A549 (cell line): ENCODE results near the gene LBX2. TPM values are rescaled to one million over a fixed set of nuclear protein-coding genes. Genes with fewer than 3 reads are reported as not detected.

Experiments
- ATAC-seq, 2 experiments: fragments of 200-7000 bp in 1 of 2; fragments of >200 bp in 1 of 2; cut with Nextera tagmentation in 1 of 2; cut with Tn5 transposase in 1 of 2; 3 replicates each; pipeline versions ENCODE4 v1.8.0 to v1.9.1; 2018 to 2020; ENCODE audit warnings: mild to moderate bottlenecking in 1 of 2, moderate library complexity in 1 of 2
- CTCF ChIA-PET: fragments of 300-600 bp; sonication (Branson Sonifier 250); formaldehyde crosslinking; extraction: SDS; loops from one replicate; lab custom pipeline; 2021; ENCODE audit warnings: antibody characterized with exemption, inconsistent platforms; lab: Yijun Ruan, JAX
- POLR2A ChIA-PET: fragments of 350-600 bp; formaldehyde crosslinking; extraction: SDS; loops from one replicate; lab custom pipeline; 2021; ENCODE audit warnings: antibody characterized with exemption, inconsistent platforms; lab: Yijun Ruan, JAX
- DNase-seq, 2 experiments: peaks; one replicate each; pipeline versions ENCODE4 v3.0.0 to v3.0.0-alpha.2; 2011 to 2016; ENCODE audit warnings: low read depth in 1 of 2, low spot score in 1 of 2
- FAIRE-seq: peaks from 2 replicates; lab custom pipeline; 2011; peaks lifted over from hg19 to GRCh38; lab: Jason Lieb, UNC
- H3K27ac ChIP-seq, 2 experiments: fragments of >200 bp; sonication (Bioruptor Twin); formaldehyde crosslinking; 3 replicates each; pipeline ENCODE4 v1.5.1; 2016 to 2017
- H3K4me1 ChIP-seq: fragments of >200 bp; sonication (Bioruptor Twin); formaldehyde crosslinking; 3 replicates; pipeline ENCODE4 v1.6.1; 2016
- H3K4me2 ChIP-seq: fragments of >200 bp; sonication (Bioruptor Twin); formaldehyde crosslinking; 3 replicates; pipeline ENCODE4 v1.6.1; 2016
- H3K4me3 ChIP-seq: fragments of >200 bp; sonication (Bioruptor Twin); formaldehyde crosslinking; 3 replicates; pipeline ENCODE4 v1.5.1; 2016
- H3K9me3 ChIP-seq: fragments of >200 bp; sonication (Bioruptor Twin); formaldehyde crosslinking; 3 replicates; pipeline ENCODE4 v1.6.1; 2016
- ATOH8 ChIP-seq: fragments of 250-450 bp; sonication (Bioruptor Pico); IDR thresholded peaks from 2 replicates; pipeline ENCODE4 v1.5.0; 2020; ENCODE audit warnings: low read depth, mild to moderate bottlenecking, moderate library complexity
- BHLHE40 ChIP-seq: IDR thresholded peaks from 2 replicates; pipeline ENCODE4 v1.6.1; 2012; ENCODE audit warnings: low read depth, low read length, inconsistent platforms
- CBX8 ChIP-seq: fragments of 200-600 bp; sonication (generic); IDR thresholded peaks from 2 replicates; pipeline ENCODE4 v1.6.1; 2016
- CTCF ChIP-seq: fragments of >200 bp; sonication (Bioruptor Twin); formaldehyde crosslinking; IDR thresholded peaks from 3 replicates; pipeline ENCODE4 v1.5.1; 2016
- ELK1 ChIP-seq: fragments of 150-350 bp; IDR thresholded peaks from 2 replicates; pipeline ENCODE4 v1.6.1; 2014; ENCODE audit warnings: low read depth, mild to moderate bottlenecking, low read length
- ESRRA ChIP-seq: fragments of 150-350 bp; IDR thresholded peaks from 2 replicates; pipeline ENCODE4 v1.6.1; 2014; ENCODE audit warnings: mild to moderate bottlenecking, low read length, borderline replicate concordance
- FOSB ChIP-seq: fragments of 250-450 bp; sonication (Bioruptor Pico); IDR thresholded peaks from 2 replicates; pipeline ENCODE4 v1.5.0; 2020; ENCODE audit warnings: mild to moderate bottlenecking, moderate library complexity
- HMGXB4 ChIP-seq: fragments of 250-450 bp; sonication (Bioruptor Pico); IDR thresholded peaks from 2 replicates; pipeline ENCODE4 v1.5.0; 2021; ENCODE audit warnings: mild to moderate bottlenecking, moderate library complexity, borderline replicate concordance
- HOXA7 ChIP-seq: fragments of 250-450 bp; sonication (Bioruptor Pico); IDR thresholded peaks from 2 replicates; pipeline ENCODE4 v1.5.0; 2020; ENCODE audit warnings: mild to moderate bottlenecking, moderate library complexity
- HOXB13 ChIP-seq: fragments of 250-450 bp; sonication (Bioruptor Pico); IDR thresholded peaks from 2 replicates; pipeline ENCODE4 v1.5.0; 2020; ENCODE audit warnings: low read depth, mild to moderate bottlenecking, moderate library complexity
- HOXB5 ChIP-seq: fragments of 250-450 bp; sonication (Bioruptor Pico); IDR thresholded peaks from 2 replicates; pipeline ENCODE4 v1.5.0; 2020; ENCODE audit warnings: mild to moderate bottlenecking, moderate library complexity
- JUN ChIP-seq, 2 experiments: fragments of >200 bp; sonication (Bioruptor Twin); formaldehyde crosslinking; IDR thresholded peaks; 2 replicates in 1 of 2; 3 replicates in 1 of 2; pipeline ENCODE4 v1.6.1; 2016 to 2017
- JUNB ChIP-seq: fragments of >200 bp; sonication (Bioruptor Twin); formaldehyde crosslinking; IDR thresholded peaks from 2 replicates; pipeline ENCODE4 v1.6.1; 2016
- KDM5A ChIP-seq: fragments of 200-600 bp; sonication (generic); IDR thresholded peaks from 2 replicates; pipeline ENCODE4 v1.6.1; 2016; ENCODE audit warnings: antibody characterized with exemption, mild to moderate bottlenecking
- MAFK ChIP-seq: fragments of 450-650 bp; IDR thresholded peaks from 2 replicates; pipeline ENCODE4 v1.6.1; 2014; ENCODE audit not compliant: partially characterized antibody
- MAZ ChIP-seq: fragments of 150-350 bp; IDR thresholded peaks from 2 replicates; pipeline ENCODE4 v1.6.1; 2014; ENCODE audit warnings: antibody characterized with exemption, low read depth, low read length, borderline replicate concordance
- NPAS2 ChIP-seq: fragments of 250-450 bp; sonication (Bioruptor Pico); IDR thresholded peaks from 2 replicates; pipeline ENCODE4 v1.8.0; 2022; ENCODE audit warnings: mild to moderate bottlenecking, moderate library complexity, borderline replicate concordance
- RFX5 ChIP-seq: fragments of 450-650 bp; IDR thresholded peaks from 2 replicates; pipeline ENCODE4 v1.7.1; 2014; ENCODE audit warnings: antibody characterized with exemption, mild to moderate bottlenecking, moderate library complexity
- RNF2 ChIP-seq: fragments of 200-600 bp; sonication (generic); IDR thresholded peaks from 2 replicates; pipeline ENCODE4 v1.6.1; 2016; ENCODE audit warnings: low read depth, mild to moderate bottlenecking, antibody characterized with exemption, moderate library complexity, borderline replicate concordance
- SREBF2 ChIP-seq: fragments of 450-650 bp; IDR thresholded peaks from 2 replicates; pipeline ENCODE4 v1.6.1; 2014; ENCODE audit warnings: mild to moderate bottlenecking, moderate library complexity
- TFCP2L1 ChIP-seq: fragments of 250-450 bp; sonication (Bioruptor Pico); IDR thresholded peaks from 2 replicates; pipeline ENCODE4 v1.5.0; 2021; ENCODE audit warnings: mild to moderate bottlenecking
- ZFP36 ChIP-seq: fragments of 450-650 bp; IDR thresholded peaks from 2 replicates; pipeline ENCODE4 v1.6.1; 2014; ENCODE audit warnings: borderline replicate concordance; ENCODE audit not compliant: partially characterized antibody
- ZNF302 ChIP-seq: fragments of 250-450 bp; sonication (Bioruptor Pico); IDR thresholded peaks from 2 replicates; pipeline ENCODE4 v1.9.0; 2021; ENCODE audit warnings: inconsistent platforms, mild to moderate bottlenecking, moderate library complexity
- WGBS: methylation state at CpG from one replicate; pipeline ENCODE4 v1.1.6; 2017; ENCODE audit errors: missing lambda C conversion rate; 5-methylcytosine and 5-hydroxymethylcytosine counted together
- polyA plus RNA-seq, 4 experiments: library from polyadenylated mRNA; depleted of rRNA in 3 of 4; stranded (reverse); fragments of >200 nt; fragmentation: RNase III in 1 of 4; extraction: RNeasy Plus Mini Kit Qiagen cat#74134 plus additional on column Dnase treatment in 1 of 4; gene quantifications; 2 replicates in 3 of 4; 3 replicates in 1 of 4; pipeline ENCODE4 v1.2.3, GENCODE V29; 2011 to 2017

Gene LBX2
- polyA plus RNA-seq, 2 of the 4 experiments (the other 2 are of a cell fraction), result 0.84 to 2.4 TPM

DNA sequence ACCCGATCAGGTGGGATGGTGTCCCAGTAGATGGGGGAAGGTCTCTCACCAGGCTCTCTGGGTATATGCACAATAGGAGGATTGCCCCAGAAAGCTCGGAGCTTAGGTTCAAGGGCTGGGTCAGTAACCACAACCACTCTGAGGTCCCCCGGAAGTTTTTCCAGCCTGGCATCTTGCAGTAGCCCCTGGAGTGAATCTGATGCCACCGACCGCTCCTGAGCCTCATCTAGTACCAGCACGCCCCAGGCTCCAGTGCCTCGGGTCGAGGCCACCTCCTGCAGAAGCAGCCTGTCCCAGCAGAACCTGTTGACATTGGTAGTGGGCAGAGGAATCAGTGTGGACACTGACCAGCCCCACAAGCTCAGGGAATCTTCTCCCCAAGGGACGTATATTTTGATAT is 24.6 kb upstream of the LBX2 start:
- FAIRE-seq (no peak), ATAC-seq (no peak)
- peaks cover 10% of the 10 kb centered on the region for H3K4me1 ChIP-seq
- no peak overlapping the region for H3K4me2 ChIP-seq
- no peak overlapping the region for H3K4me3 ChIP-seq
- CTCF ChIA-PET, result interaction anchor here (1.3 to 1.6 kb wide), 4 partner anchors 12 to 64 kb away, joined by 3 to 4 read pairs (median 3); partner anchors contain the start of genes CCDC142 and TTC31
- TF ChIP-seq HMGXB4 (CRISPR knock-in tag) (no peak), ZNF302 (CRISPR knock-in tag) (no peak), FOSB (CRISPR knock-in tag) (no peak), ZFP36 (no peak), ESRRA (no peak), ATOH8 (no peak), CBX8 (no peak), SREBF2 (no peak), RNF2 (no peak), CTCF (no peak), MAZ (no peak), MAFK (no peak), HOXA7 (CRISPR knock-in tag) (no peak), KDM5A (no peak), HOXB5 (CRISPR knock-in tag) (no peak)
- TF ChIP-seq, all 56 proteins: peak for 0
- 69% methylated on average over 9 of the region's 9 CpGs for WGBS
- no peaks in the 10 kb centered on the region for H3K9me3 ChIP-seq
- no peak overlapping the region for H3K27ac ChIP-seq
- no peak for DNase-seq
- POLR2A ChIA-PET, result no interaction called here

DNA sequence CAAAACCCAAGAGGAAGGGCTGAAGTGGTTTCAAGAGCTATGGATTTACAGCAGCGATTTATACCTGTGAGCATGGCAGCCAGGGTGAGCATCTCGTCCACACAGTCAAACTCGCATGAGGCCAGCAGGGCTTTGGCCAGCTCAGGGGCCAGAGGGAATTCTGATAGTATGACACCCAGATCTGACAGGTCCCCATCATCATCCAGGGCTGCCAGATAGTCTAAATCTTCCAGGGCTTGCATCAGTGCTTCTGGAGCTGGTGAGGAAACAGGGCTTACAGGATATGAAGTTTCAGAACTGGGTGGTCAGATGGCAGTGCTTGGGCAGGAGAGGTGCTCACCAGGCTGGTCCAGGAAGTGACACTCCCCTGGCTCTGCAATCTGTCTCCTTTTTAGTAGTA is 23.1 kb upstream of the LBX2 start:
- H3K4me1 ChIP-seq, result no peaks in the 10 kb centered on the region; the same call in 2 of the 3 replicates
- POLR2A ChIA-PET, result no interaction called here
- 49% methylated on average over 3 of the region's 3 CpGs for WGBS
- TF ChIP-seq MAFK, result no peak
- no peak for TF ChIP-seq BHLHE40
- no peak for TF ChIP-seq TFCP2L1 (CRISPR knock-in tag)
- TF ChIP-seq RFX5, result no peak
- TF ChIP-seq JUNB, result no peak
- TF ChIP-seq JUN (IDR thresholded peaks at IDR 0.05), result no peak
- no peak for TF ChIP-seq KDM5A
- TF ChIP-seq ELK1, result no peak
- TF ChIP-seq NPAS2, result no peak
- TF ChIP-seq HOXB5 (CRISPR knock-in tag), result no peak
- no peak for TF ChIP-seq CBX8
- TF ChIP-seq HOXB13 (CRISPR knock-in tag), result no peak
- TF ChIP-seq SREBF2, result no peak
- TF ChIP-seq, all 56 proteins: peak for 0
- Histone ChIP-seq H3K27ac (no peak overlapping the region), H3K4me3 (no peak overlapping the region), H3K9me3 (no peaks in the 10 kb centered on the region), H3K4me2 (no peak overlapping the region)
- no peak for DNase-seq
- no peak for FAIRE-seq
- peak in 1 of 2 experiments; percentile 12; a peak in 1 of 6 replicates for ATAC-seq
- CTCF ChIA-PET, result interaction anchor here (1.0 to 2.4 kb wide), 6 partner anchors 9 to 65 kb away, joined by 3 to 8 read pairs (median 6); partner anchors contain the start of genes CCDC142 and TTC31
